AG09309 (cell line): ENCODE measurements around the gene HRK.

ENCODE experiments used
- DNase-seq: peaks from one replicate; pipeline ENCODE4 v3.0.0-alpha.2; 2010; ENCODE audit warnings: low read depth
- H3K4me3 ChIP-seq: 2 replicates; pipeline ENCODE4 v1.5.1; 2011; ENCODE audit warnings: mild to moderate bottlenecking, low read depth, low read length, moderate library complexity; ENCODE audit not compliant: control insufficient read depth
- TF ChIP-seq, protein P1 (sequence below): IDR thresholded peaks from 2 replicates; pipeline ENCODE4 v1.5.1; 2011; ENCODE audit warnings: mild to moderate bottlenecking, low read depth, low read length, inconsistent platforms; ENCODE audit not compliant: insufficient read depth, control insufficient read depth; ENCODE audit errors: missing control alignments

Gene HRK

DNA sequence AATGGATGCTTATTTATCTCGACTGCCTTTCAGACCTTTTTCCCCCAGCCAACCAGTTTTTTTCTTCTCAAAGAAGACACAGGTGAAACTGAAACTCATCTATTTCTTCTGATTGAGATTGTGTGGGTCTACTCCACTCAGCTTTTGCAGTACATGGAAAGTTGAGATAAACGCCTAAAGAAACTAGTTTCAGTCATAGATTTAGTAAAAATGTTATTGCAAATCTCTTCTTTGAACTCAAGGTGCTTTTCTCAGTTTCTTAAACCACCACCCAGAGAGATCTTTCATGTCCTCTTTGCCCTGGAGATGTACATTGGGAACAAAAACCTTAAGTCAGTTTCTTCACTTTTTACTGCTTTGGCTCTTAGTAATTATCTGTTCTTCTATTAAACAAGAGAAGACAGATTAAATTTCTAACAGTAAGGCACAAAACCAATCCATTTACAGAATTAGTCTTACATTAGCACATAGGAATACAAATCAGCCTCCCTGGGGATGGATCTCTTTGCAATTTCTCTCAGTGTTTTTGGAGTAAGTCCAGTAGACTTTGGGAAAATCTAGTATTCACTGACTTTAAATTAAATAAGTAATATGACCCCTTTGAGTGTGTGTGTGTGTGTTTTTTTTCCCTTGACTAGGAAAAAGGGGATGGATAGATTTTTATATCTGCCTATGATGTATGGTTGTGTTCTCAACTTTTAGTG, 41.1 kb upstream of the HRK start:
- no peak overlapping the region for H3K4me3 ChIP-seq
- DNase-seq, result no peak
- TF ChIP-seq, protein P1, sequence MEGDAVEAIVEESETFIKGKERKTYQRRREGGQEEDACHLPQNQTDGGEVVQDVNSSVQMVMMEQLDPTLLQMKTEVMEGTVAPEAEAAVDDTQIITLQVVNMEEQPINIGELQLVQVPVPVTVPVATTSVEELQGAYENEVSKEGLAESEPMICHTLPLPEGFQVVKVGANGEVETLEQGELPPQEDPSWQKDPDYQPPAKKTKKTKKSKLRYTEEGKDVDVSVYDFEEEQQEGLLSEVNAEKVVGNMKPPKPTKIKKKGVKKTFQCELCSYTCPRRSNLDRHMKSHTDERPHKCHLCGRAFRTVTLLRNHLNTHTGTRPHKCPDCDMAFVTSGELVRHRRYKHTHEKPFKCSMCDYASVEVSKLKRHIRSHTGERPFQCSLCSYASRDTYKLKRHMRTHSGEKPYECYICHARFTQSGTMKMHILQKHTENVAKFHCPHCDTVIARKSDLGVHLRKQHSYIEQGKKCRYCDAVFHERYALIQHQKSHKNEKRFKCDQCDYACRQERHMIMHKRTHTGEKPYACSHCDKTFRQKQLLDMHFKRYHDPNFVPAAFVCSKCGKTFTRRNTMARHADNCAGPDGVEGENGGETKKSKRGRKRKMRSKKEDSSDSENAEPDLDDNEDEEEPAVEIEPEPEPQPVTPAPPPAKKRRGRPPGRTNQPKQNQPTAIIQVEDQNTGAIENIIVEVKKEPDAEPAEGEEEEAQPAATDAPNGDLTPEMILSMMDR, result no peak

DNA sequence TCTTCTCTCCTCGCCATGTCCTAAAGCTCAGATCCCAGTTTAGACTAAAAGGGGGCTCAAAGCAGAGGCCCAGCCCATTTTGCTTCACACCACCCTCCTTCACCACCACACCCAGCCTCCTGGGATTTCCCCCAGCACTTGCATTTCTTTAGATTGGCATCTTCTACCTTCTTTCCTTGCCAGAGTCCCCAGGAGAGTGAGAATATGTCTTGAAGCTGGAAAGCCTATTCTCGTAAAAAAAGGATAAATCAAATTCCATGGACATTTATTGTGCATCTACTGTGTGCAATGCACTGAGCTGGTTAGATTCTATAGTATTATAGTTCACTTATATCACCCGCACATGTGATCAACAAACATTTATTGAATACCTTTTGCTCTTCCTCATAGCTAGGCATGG, 39.7 kb upstream of the HRK start:
- TF ChIP-seq, protein P1, result no peak
- DNase-seq, result no peak
- no peak overlapping the region for H3K4me3 ChIP-seq

DNA sequence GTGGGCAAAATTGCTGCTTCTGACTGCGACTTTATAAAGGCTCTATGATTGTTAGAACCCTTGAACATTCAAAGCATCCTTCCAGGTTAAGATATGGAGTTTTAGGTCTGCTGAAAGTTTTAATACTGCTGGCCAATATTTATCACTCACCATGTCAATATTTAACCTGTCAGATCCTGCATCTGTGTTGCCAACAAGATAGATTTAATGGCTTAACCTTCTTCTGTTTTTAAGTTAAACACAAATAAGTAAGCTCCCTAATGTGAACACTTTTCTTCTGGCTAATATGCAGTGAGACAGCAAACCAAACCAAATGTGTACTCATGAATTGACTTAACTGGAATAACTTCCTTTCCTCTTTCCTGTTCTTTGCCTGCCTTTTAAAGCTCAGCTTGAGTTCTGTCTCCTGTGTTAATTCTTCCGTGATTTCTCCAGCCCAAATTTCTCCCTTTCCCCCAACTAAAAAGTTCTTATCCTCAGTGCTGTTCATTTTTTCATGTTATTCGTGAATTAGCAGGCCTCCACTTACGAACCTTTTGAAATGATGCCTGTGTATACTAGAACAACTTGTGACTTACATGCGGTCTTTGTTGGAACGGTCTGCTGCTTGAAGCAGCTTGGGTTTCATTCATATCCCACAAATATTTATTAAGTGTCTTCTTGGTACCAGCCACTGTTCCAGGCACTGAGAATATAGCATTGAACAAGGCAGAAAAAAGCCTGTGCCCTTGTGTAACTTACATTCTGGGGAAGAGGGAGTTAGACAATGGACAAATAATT, 38.7 kb upstream of the HRK start:
- no peak for DNase-seq
- TF ChIP-seq, protein P1, result no peak
- no peak overlapping the region for H3K4me3 ChIP-seq

DNA sequence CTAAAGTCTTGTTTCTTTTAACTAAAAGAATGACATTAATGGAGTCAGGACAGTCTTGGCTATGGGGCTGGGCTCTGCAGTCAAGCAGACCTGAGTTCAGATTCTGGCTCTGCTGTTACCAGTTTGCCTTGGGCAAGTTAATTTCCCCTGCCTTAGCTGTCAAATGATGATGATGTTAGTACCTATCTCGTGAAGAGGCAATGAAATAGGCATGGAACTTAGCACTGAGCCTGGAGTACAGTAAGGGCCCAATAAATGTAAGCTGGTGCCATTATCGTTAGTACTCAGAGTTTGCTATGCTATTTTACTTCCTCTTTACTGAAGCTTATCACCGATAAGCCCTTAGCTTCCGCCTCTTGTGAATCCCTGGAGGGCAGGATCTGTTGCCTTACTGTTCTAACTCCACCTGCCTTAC, 38.0 kb upstream of the HRK start:
- DNase-seq, result no peak
- H3K4me3 ChIP-seq, result no peak overlapping the region
- TF ChIP-seq, protein P1, result no peak

DNA sequence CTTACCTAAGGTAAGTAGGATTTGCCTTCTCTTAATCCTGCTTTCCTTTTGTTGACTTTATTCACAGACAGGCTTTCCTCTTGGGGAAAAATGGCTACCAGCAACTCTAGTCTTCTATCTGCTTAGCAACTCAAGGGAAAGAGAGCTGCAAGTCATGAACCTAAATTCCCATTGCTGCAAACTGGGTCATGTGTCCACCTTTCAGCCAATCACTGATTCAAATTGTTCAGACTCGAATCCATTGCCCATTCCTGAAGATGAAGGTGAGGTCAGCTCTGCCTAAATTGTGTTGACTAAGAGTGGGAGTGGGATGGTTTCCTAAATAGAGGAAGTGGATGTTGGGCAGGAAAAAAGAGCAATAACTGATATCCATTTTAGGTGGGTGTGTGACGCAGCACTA, 37.2 kb upstream of the HRK start:
- DNase-seq, result no peak
- TF ChIP-seq, protein P1, result no peak
- no peak overlapping the region for H3K4me3 ChIP-seq

DNA sequence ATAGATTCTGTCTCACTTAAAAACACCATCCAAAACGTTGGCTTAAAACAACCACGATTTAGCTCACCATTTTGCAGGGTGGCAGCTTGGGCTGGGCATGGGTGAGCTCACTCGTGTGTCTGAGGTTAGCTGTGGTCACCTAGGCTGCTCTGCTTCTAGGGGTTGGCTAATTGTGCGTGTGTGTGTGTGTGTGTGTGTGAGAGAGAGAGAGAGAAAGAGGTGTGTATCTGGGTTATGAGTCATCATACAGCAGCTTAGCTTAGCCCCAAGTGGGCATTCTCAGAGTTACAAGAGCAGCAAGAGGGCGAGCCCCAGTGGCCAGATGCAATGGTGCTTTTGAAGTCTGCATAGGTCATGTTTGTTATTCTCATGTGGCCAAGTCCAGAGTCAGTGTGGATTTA, 35.5 kb upstream of the HRK start:
- peak; percentile 58 for DNase-seq
- TF ChIP-seq, protein P1, result peak; percentile 26
- no peak overlapping the region for H3K4me3 ChIP-seq
